IPS-18c (cell line): ENCODE data around the gene ENOX2.
"Not testable (repeated sequence)": the region's sequence is repeated elsewhere in the genome, so short reads cannot be mapped to it uniquely, and the experiment has no call there.

Source experiments
- H3K4me3 ChIP-seq: 2 replicates; pipeline ENCODE4 v1.7.0; 2013; ENCODE audit warnings: low read depth, mild to moderate bottlenecking, low read length, moderate library complexity; ENCODE audit not compliant: insufficient read depth
- H3K9me3 ChIP-seq: one replicate; pipeline ENCODE4 v1.6.1; 2013; ENCODE audit warnings: mild to moderate bottlenecking, low read length, moderate library complexity; ENCODE audit not compliant: control insufficient read depth, insufficient read depth

ENOX2 gene

GRCh38 chrX:130836447-130836846, 66.6 kb downstream of the ENOX2 start:
- H3K4me3 ChIP-seq = no peak overlapping the region
- peaks cover 5% of the 10 kb centered on the region for H3K9me3 ChIP-seq

GRCh38 chrX:130834830-130835229, 68.2 kb downstream of the ENOX2 start:
- Histone ChIP-seq H3K9me3 (peaks cover 5% of the 10 kb centered on the region), H3K4me3 (no peak overlapping the region)

GRCh38 chrX:130834149-130834548, 68.9 kb downstream of the ENOX2 start:
- H3K4me3 ChIP-seq = no peak overlapping the region
- H3K9me3 ChIP-seq = peaks cover 5% of the 10 kb centered on the region

GRCh38 chrX:130831347-130831722, 71.7 kb downstream of the ENOX2 start:
- peaks cover 5% of the 10 kb centered on the region for H3K9me3 ChIP-seq
- H3K4me3 ChIP-seq = no peak overlapping the region

- Histone ChIP-seq H3K4me3 (no peak overlapping the region), H3K9me3 (peaks cover 5% of the 10 kb centered on the region)
Measured at GRCh38 chrX:130830599-130831346, 72.2 kb downstream of the ENOX2 start.

- H3K4me3 ChIP-seq = no peak overlapping the region
- H3K9me3 ChIP-seq = peaks cover 5% of the 10 kb centered on the region
Measured at GRCh38 chrX:130829526-130830515, 73.2 kb downstream of the ENOX2 start.

GRCh38 chrX:130828641-130829040, 74.4 kb downstream of the ENOX2 start:
- Histone ChIP-seq H3K9me3 (peaks cover 3% of the 10 kb centered on the region), H3K4me3 (no peak overlapping the region)

GRCh38 chrX:130827648-130828047, 75.4 kb downstream of the ENOX2 start:
- no peak overlapping the region for H3K4me3 ChIP-seq
- H3K9me3 ChIP-seq = no peaks in the 10 kb centered on the region

- Histone ChIP-seq H3K4me3 (no peak overlapping the region), H3K9me3 (no peaks in the 10 kb centered on the region)
Measured at GRCh38 chrX:130826249-130826648, 76.8 kb downstream of the ENOX2 start.

GRCh38 chrX:130825525-130825924, 77.5 kb downstream of the ENOX2 start:
- Histone ChIP-seq H3K4me3 (no peak overlapping the region), H3K9me3 (no peaks in the 10 kb centered on the region)

- not testable (repeated sequence) for H3K4me3 ChIP-seq, H3K9me3 ChIP-seq
Measured at GRCh38 chrX:130819367-130819766, 83.6 kb downstream of the ENOX2 start.

GRCh38 chrX:130813932-130814331, 89.1 kb downstream of the ENOX2 start:
- H3K9me3 ChIP-seq, H3K4me3 ChIP-seq: not testable (repeated sequence)

- H3K9me3 ChIP-seq = no peaks in the 10 kb centered on the region
- H3K4me3 ChIP-seq = no peak overlapping the region
Measured at GRCh38 chrX:130810561-130810960, 92.4 kb downstream of the ENOX2 start.

GRCh38 chrX:130805903-130806302, 97.1 kb downstream of the ENOX2 start:
- Histone ChIP-seq H3K9me3 (no peaks in the 10 kb centered on the region), H3K4me3 (no peak overlapping the region)

GRCh38 chrX:130803537-130803936, 99.5 kb downstream of the ENOX2 start:
- Histone ChIP-seq H3K4me3 (no peak overlapping the region), H3K9me3 (no peaks in the 10 kb centered on the region)

- Histone ChIP-seq H3K4me3 (no peak overlapping the region), H3K9me3 (no peaks in the 10 kb centered on the region)
Measured at GRCh38 chrX:130801901-130802300, 101.1 kb downstream of the ENOX2 start.

GRCh38 chrX:130799393-130799792, 103.6 kb downstream of the ENOX2 start:
- Histone ChIP-seq H3K4me3 (no peak overlapping the region), H3K9me3 (no peaks in the 10 kb centered on the region)

GRCh38 chrX:130793975-130794374, 109.0 kb downstream of the ENOX2 start:
- Histone ChIP-seq H3K4me3 (no peak overlapping the region), H3K9me3 (peaks cover 2% of the 10 kb centered on the region)
